SK-N-SH treated with all-trans-retinoic acid at 6 μM for 48 hours (cell line): ENCODE results near the gene PIK3R5.

ENCODE experiments used
- ATAC-seq: fragments of 200-7000 bp; cut with Tn5 transposase; 3 replicates; pipeline ENCODE4 v1.9.1; 2020; ENCODE audit warnings: mild to moderate bottlenecking, moderate library complexity
- ARNTL ChIP-seq: fragments of 450-650 bp; formaldehyde crosslinking; IDR thresholded peaks from 2 replicates; pipeline ENCODE4 v1.5.0; 2020; ENCODE audit warnings: low read depth, mild to moderate bottlenecking, moderate library complexity, borderline replicate concordance
- BACH2 ChIP-seq: fragments of 250-450 bp; sonication (Bioruptor Pico); IDR thresholded peaks from 2 replicates; pipeline ENCODE4 v1.9.0; 2021; ENCODE audit warnings: mild to moderate bottlenecking, borderline replicate concordance
- CREB5 ChIP-seq: fragments of 250-450 bp; sonication (Bioruptor Pico); IDR thresholded peaks from 2 replicates; pipeline ENCODE4 v1.5.1; 2020; ENCODE audit warnings: low read depth, mild to moderate bottlenecking, moderate library complexity
- CSDC2 ChIP-seq: fragments of 250-450 bp; sonication (Bioruptor Pico); IDR thresholded peaks from 2 replicates; pipeline ENCODE4 v1.5.0; 2020; ENCODE audit warnings: mild to moderate bottlenecking, moderate library complexity
- CSRNP3 ChIP-seq: fragments of 250-450 bp; sonication (Bioruptor Pico); IDR thresholded peaks from 2 replicates; pipeline ENCODE4 v1.5.1; 2021; ENCODE audit warnings: mild to moderate bottlenecking, moderate library complexity
- ESRRG ChIP-seq: fragments of 250-450 bp; sonication (Bioruptor Pico); IDR thresholded peaks from 2 replicates; pipeline ENCODE4 v1.6.1; 2021; ENCODE audit warnings: mild to moderate bottlenecking
- GLIS3 ChIP-seq: fragments of 250-450 bp; sonication (Bioruptor Pico); IDR thresholded peaks from 2 replicates; pipeline ENCODE4 v1.5.0; 2020; ENCODE audit warnings: mild to moderate bottlenecking, moderate library complexity
- ISL1 ChIP-seq: fragments of 250-450 bp; sonication (Bioruptor Pico); IDR thresholded peaks from 2 replicates; pipeline ENCODE4 v2.1.2; 2022; ENCODE audit warnings: mild to moderate bottlenecking, moderate library complexity
- OSR1 ChIP-seq: fragments of 250-450 bp; sonication (Bioruptor Pico); IDR thresholded peaks from 2 replicates; pipeline ENCODE4 v1.8.0; 2022; ENCODE audit warnings: moderate library complexity, mild to moderate bottlenecking, inconsistent platforms
- PATZ1 ChIP-seq: fragments of 250-450 bp; sonication (Bioruptor Pico); IDR thresholded peaks from 2 replicates; pipeline ENCODE4 v1.8.0; 2020; ENCODE audit warnings: mild to moderate bottlenecking, moderate library complexity, borderline replicate concordance
- POU6F1 ChIP-seq: fragments of 250-450 bp; sonication (Bioruptor Pico); IDR thresholded peaks from 2 replicates; pipeline ENCODE4 v1.8.0; 2021; ENCODE audit warnings: low read depth, mild to moderate bottlenecking, moderate library complexity, borderline replicate concordance
- PPARA ChIP-seq: fragments of 250-450 bp; sonication (Bioruptor Pico); IDR thresholded peaks from 2 replicates; pipeline ENCODE4 v1.5.0; 2020; ENCODE audit warnings: mild to moderate bottlenecking, borderline replicate concordance
- RARB ChIP-seq: fragments of 250-450 bp; sonication (Bioruptor Pico); IDR thresholded peaks from 2 replicates; pipeline ENCODE4 v1.8.0; 2021; ENCODE audit warnings: mild to moderate bottlenecking, moderate library complexity
- SNAI2 ChIP-seq: fragments of 250-450 bp; sonication (Bioruptor Pico); IDR thresholded peaks from 2 replicates; pipeline ENCODE4 v1.5.0; 2020; ENCODE audit warnings: mild to moderate bottlenecking, moderate library complexity
- TCF4 ChIP-seq: fragments of 250-450 bp; sonication (Bioruptor Pico); IDR thresholded peaks from 2 replicates; pipeline ENCODE4 v1.8.0; 2021; ENCODE audit warnings: mild to moderate bottlenecking, moderate library complexity, borderline replicate concordance
- TOX ChIP-seq: fragments of 250-450 bp; sonication (Bioruptor Pico); IDR thresholded peaks from 2 replicates; pipeline ENCODE4 v1.8.0; 2021; ENCODE audit warnings: mild to moderate bottlenecking, moderate library complexity, borderline replicate concordance
- TSHZ2 ChIP-seq: fragments of 250-450 bp; sonication (Bioruptor Pico); IDR thresholded peaks from 2 replicates; pipeline ENCODE4 v1.5.0; 2020; ENCODE audit warnings: mild to moderate bottlenecking, moderate library complexity
- ZC3H10 ChIP-seq: fragments of 250-450 bp; sonication (Bioruptor Pico); IDR thresholded peaks from 2 replicates; pipeline ENCODE4 v1.5.1; 2021; ENCODE audit warnings: mild to moderate bottlenecking, moderate library complexity
- ZFP3 ChIP-seq: fragments of 250-450 bp; sonication (Bioruptor Pico); IDR thresholded peaks from 2 replicates; pipeline ENCODE4 v1.5.0; 2020; ENCODE audit warnings: mild to moderate bottlenecking, moderate library complexity
- ZFP30 ChIP-seq: fragments of 450-650 bp; formaldehyde crosslinking; IDR thresholded peaks from 2 replicates; pipeline ENCODE4 v1.5.0; 2022; ENCODE audit warnings: mild to moderate bottlenecking, moderate library complexity
- ZNF8 ChIP-seq: fragments of 450-650 bp; formaldehyde crosslinking; IDR thresholded peaks from 2 replicates; pipeline ENCODE4 v1.5.0; 2020; ENCODE audit warnings: mild to moderate bottlenecking, moderate library complexity

PIK3R5 gene

GRCh38 chr17:8893621-8894201, 71.8 kb downstream of the PIK3R5 start:
- TF ChIP-seq TOX (no peak), ZFP3 (no peak), BACH2 (CRISPR knock-in tag) (no peak), RARB (no peak), ISL1 (CRISPR knock-in tag) (no peak), CREB5 (CRISPR knock-in tag) (no peak), POU6F1 (CRISPR knock-in tag) (no peak), ZFP30 (CRISPR knock-in tag) (no peak), ESRRG (CRISPR knock-in tag) (no peak), PPARA (CRISPR knock-in tag) (no peak), ZC3H10 (CRISPR knock-in tag) (no peak), GLIS3 (CRISPR knock-in tag) (no peak), PATZ1 (no peak), ZNF8 (no peak), OSR1 (CRISPR knock-in tag) (no peak), SNAI2 (CRISPR knock-in tag) (no peak), ARNTL (CRISPR knock-in tag) (no peak), TSHZ2 (CRISPR knock-in tag) (no peak), CSRNP3 (CRISPR knock-in tag) (no peak), CSDC2 (CRISPR knock-in tag) (no peak)

GRCh38 chr17:8893059-8893458, 72.4 kb downstream of the PIK3R5 start:
- no peak for ATAC-seq
- TF ChIP-seq BACH2 (CRISPR knock-in tag) (no peak), CREB5 (CRISPR knock-in tag) (no peak), ISL1 (CRISPR knock-in tag) (no peak), ESRRG (CRISPR knock-in tag) (no peak), TSHZ2 (CRISPR knock-in tag) (no peak), ZNF8 (no peak), TCF4 (no peak), TOX (no peak), ZC3H10 (CRISPR knock-in tag) (no peak), SNAI2 (CRISPR knock-in tag) (no peak), PATZ1 (no peak), CSRNP3 (CRISPR knock-in tag) (no peak)
- TF ChIP-seq, all 23 proteins: peak for 0

More at GRCh38 chr17:8893621-8894201, 71.8 kb downstream of the PIK3R5 start:
- ATAC-seq = no peak
